GM19099 (cell line): ENCODE measurements around the gene ARHGAP36.

Source experiments
- POLR2A ChIP-seq: IDR thresholded peaks from 3 replicates; pipeline ENCODE4 v1.6.1; 2011; ENCODE audit warnings: low read depth; ENCODE audit not compliant: insufficient read length; ENCODE audit errors: extremely low read depth

Gene ARHGAP36

GRCh38 chrX:131058136-131058868 lies at the start of gene ARHGAP36:
Gene ARHGAP36 (plus strand): TSS chrX:131058346. CDS start chrX:131081666, 23,320 bp downstream.
- no peak for TF ChIP-seq POLR2A

DNA sequence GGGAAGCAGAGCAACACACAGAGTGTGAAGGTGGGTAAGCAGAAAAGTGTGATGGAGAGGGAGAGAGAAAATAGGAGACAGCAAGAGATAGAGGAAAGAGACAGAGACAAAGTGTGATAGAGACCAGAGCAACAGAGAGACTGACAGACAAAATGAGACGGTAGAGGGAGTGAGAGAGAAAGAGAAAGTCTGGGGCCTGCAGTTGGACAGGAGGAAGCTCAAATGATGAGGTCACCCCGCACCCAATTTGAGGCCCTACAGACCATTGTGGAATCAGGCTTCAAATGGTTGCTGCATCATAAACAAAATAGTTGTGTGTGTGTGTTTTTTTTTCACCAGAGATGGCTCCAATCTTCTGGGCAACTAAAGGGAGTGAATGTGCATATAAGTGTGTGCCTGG lies 48.0 kb upstream of the ARHGAP36 start:
- TF ChIP-seq POLR2A = no peak

- TF ChIP-seq POLR2A = no peak
Measured at GRCh38 chrX:131025336-131025735, 32.8 kb upstream of the ARHGAP36 start.

DNA sequence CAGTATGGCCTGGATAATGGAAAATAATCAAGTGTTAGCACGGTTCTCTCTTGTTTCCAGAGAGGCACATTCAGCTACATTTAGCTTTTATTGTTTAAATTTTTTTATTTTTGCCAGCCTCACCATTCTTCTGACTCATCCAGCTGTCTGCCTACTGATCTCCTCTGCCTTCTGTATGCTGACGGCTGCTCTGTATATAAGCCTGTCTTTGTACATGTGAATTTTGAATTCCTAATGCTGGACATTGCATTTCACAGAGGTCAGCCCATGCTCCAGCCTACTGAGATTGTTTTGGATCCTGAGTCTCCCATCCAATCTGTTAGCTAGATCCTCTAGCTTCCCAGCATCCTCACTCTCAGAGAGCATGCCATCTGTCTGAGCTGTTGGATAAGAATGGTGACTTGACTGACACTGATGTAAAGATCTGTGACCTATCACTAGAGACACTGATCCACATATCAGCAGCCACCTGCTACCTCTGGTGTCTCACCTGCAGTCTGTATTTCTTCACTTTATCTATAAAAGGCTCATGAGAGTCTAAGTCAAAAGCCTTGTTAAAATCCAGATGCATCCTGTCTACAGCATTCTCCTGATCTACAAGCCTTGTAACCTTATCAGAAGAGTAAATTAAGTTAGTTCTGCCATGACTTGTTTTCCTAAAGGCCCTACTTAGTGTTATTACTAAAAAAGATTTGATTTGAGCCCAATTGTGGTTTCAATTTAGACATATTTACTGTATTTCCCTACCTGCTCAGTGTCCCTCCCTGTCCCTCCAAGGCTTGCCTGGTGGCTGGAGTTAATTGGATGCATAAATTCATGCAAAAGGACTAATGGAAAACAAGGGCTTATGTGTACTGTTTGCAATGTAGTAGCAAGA lies 25.6 kb upstream of the ARHGAP36 start:
- no peak for TF ChIP-seq POLR2A

- TF ChIP-seq POLR2A = no peak
Measured at GRCh38 chrX:131034063-131034462, 24.1 kb upstream of the ARHGAP36 start.

- no peak for TF ChIP-seq POLR2A
Measured at GRCh38 chrX:131040781-131041180, 17.4 kb upstream of the ARHGAP36 start.

GRCh38 chrX:131041667-131042066 lies 16.5 kb upstream of the ARHGAP36 start:
- no peak for TF ChIP-seq POLR2A

GRCh38 chrX:131045726-131046125 lies 12.4 kb upstream of the ARHGAP36 start:
- TF ChIP-seq POLR2A = no peak

- no peak for TF ChIP-seq POLR2A
Measured at GRCh38 chrX:131046596-131046995, 11.6 kb upstream of the ARHGAP36 start.

- no peak for TF ChIP-seq POLR2A
Measured at GRCh38 chrX:131047180-131047579, 11.0 kb upstream of the ARHGAP36 start.

DNA sequence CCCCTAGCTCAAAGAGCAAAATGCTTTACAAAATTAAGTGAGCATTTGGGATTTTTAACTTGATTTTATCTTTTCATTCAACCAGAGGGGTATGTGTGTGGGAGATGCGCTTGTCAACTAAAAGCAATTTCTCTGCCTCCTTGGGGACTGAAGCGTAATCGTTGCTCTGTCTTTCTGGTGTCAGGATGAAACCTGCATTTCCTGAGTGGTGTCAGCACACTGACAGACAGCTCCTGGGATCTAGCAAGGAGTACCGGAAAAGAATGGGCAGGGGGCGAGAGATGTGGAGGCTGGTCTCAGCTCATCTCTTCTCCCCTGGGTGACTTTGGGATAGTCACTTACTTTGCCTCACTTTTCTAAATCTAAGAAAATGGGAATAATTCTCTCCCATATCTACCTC lies 5.1 kb upstream of the ARHGAP36 start:
- TF ChIP-seq POLR2A = no peak

DNA sequence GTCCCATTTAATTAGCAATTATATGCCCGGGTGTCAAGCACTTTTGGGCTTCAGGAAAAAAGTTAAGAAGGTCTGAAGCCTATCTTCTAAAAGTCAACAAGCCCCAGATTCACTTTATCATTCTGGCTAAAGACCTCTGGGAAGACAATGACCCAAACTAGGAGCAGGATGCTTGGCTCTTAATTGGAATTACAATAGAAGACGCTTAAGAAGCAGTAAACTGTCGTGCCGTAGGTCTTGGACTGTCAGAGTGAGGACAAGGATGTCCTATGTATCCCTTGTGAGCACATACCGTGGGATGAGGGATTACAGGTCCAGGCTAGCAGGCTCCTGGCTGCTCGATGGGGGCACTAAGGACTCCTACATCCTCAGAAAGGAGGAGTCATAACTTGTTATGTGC lies 3.2 kb upstream of the ARHGAP36 start:
- no peak for TF ChIP-seq POLR2A

- TF ChIP-seq POLR2A = no peak
Measured at GRCh38 chrX:131057706-131058105, 440 bp upstream of the ARHGAP36 start.

GRCh38 chrX:131059246-131059645 lies 1.1 kb downstream of the ARHGAP36 start:
- TF ChIP-seq POLR2A = no peak

GRCh38 chrX:131060147-131060546 lies 2.0 kb downstream of the ARHGAP36 start:
- TF ChIP-seq POLR2A = no peak

- no peak for TF ChIP-seq POLR2A
Measured at GRCh38 chrX:131061306-131061705, 3.2 kb downstream of the ARHGAP36 start.
